ENCODE data around the gene TANGO2. TPM values are rescaled to one million over a fixed set of nuclear protein-coding genes. Genes with fewer than 3 reads are reported as not detected.

Gene TANGO2
- total and polyA plus RNA-seq, 9 of the 15 experiments (the other 6 are each of a cell fraction or from before 2014, with no cell fraction given): 15.5 to 94.9 (median 70.1) TPM

DNA sequence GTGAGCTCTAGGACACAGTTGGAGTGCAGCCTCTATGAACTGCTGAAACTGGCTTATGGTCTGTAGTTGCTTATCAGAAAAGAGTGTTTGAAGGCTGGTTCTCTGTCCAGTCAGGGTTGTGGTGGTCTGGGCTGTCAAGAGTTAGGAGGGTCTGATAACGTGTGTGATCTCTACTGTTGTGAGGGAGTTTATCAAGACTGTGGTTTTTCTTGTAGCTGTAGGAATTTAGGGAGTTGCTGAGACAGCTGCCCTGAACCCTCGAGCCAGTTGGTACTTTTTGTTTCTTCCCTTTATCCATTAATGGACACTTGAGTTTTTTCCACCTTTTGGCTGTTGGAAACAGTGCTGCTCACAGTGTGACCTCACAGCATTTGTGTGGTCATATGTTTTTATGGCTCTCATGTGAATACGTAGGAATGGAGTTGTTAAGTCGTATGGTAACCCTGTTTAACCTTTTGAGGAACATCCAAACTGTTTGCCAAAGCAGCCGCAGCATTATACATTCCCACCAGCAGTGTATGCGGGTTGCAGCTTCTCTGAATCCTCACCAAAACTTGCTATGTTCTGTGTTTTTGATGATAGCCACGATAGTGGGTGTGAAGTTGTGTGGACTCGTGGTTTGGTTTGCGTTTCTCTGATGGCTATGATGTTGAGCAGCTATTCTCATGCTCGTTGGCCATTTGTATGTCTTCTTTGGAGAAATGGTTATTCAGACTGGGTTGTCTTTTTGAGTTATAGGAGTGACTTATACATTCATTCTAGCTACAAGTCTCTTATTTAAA is 38.3 kb downstream of the TANGO2 start (continued):
- TF ChIP-seq, protein P1, sequence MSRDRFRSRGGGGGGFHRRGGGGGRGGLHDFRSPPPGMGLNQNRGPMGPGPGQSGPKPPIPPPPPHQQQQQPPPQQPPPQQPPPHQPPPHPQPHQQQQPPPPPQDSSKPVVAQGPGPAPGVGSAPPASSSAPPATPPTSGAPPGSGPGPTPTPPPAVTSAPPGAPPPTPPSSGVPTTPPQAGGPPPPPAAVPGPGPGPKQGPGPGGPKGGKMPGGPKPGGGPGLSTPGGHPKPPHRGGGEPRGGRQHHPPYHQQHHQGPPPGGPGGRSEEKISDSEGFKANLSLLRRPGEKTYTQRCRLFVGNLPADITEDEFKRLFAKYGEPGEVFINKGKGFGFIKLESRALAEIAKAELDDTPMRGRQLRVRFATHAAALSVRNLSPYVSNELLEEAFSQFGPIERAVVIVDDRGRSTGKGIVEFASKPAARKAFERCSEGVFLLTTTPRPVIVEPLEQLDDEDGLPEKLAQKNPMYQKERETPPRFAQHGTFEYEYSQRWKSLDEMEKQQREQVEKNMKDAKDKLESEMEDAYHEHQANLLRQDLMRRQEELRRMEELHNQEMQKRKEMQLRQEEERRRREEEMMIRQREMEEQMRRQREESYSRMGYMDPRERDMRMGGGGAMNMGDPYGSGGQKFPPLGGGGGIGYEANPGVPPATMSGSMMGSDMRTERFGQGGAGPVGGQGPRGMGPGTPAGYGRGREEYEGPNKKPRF (IDR thresholded peaks at IDR 0.05; ENCODE audit: low read depth, low read length): no peak
- TF ChIP-seq ZNF324 (CRISPR knock-in tag; IDR thresholded peaks at IDR 0.05) (no peak; the same call in 1 of the 2 replicates), SMARCA5 (IDR thresholded peaks at IDR 0.05) (peak; percentile 67), ZC3H8 (IDR thresholded peaks at IDR 0.05) (no peak; the same call in 1 of the 2 replicates), HMGN3 (IDR thresholded peaks at IDR 0.05; ENCODE audit: borderline replicate concordance, extremely low read depth, insufficient read length, low read depth, low read length) (no peak), ZBTB1 (CRISPR knock-in tag; IDR thresholded peaks at IDR 0.05; ENCODE audit: borderline replicate concordance, low read depth) (no peak), PCBP1 (IDR thresholded peaks at IDR 0.05; ENCODE audit: low read depth, low read length, poor library complexity, severe bottlenecking) (no peak), HSF4 (CRISPR knock-in tag; IDR thresholded peaks at IDR 0.05; ENCODE audit: borderline replicate concordance) (peak; percentile 81; the same call in 1 of the 2 replicates), KLF10 (CRISPR knock-in tag; IDR thresholded peaks at IDR 0.05) (0 out of 2 replicates have a peak, but pooled peaks have one; percentile 31), JUN (IDR thresholded peaks at IDR 0.05; ENCODE audit: borderline replicate concordance, low read depth, low read length) (peak; percentile 27; the same call in 1 of the 2 replicates), JUN (CRISPR knock-in tag; IDR thresholded peaks at IDR 0.05; ENCODE audit: borderline replicate concordance) (no peak)
- TF ChIP-seq, protein P2, sequence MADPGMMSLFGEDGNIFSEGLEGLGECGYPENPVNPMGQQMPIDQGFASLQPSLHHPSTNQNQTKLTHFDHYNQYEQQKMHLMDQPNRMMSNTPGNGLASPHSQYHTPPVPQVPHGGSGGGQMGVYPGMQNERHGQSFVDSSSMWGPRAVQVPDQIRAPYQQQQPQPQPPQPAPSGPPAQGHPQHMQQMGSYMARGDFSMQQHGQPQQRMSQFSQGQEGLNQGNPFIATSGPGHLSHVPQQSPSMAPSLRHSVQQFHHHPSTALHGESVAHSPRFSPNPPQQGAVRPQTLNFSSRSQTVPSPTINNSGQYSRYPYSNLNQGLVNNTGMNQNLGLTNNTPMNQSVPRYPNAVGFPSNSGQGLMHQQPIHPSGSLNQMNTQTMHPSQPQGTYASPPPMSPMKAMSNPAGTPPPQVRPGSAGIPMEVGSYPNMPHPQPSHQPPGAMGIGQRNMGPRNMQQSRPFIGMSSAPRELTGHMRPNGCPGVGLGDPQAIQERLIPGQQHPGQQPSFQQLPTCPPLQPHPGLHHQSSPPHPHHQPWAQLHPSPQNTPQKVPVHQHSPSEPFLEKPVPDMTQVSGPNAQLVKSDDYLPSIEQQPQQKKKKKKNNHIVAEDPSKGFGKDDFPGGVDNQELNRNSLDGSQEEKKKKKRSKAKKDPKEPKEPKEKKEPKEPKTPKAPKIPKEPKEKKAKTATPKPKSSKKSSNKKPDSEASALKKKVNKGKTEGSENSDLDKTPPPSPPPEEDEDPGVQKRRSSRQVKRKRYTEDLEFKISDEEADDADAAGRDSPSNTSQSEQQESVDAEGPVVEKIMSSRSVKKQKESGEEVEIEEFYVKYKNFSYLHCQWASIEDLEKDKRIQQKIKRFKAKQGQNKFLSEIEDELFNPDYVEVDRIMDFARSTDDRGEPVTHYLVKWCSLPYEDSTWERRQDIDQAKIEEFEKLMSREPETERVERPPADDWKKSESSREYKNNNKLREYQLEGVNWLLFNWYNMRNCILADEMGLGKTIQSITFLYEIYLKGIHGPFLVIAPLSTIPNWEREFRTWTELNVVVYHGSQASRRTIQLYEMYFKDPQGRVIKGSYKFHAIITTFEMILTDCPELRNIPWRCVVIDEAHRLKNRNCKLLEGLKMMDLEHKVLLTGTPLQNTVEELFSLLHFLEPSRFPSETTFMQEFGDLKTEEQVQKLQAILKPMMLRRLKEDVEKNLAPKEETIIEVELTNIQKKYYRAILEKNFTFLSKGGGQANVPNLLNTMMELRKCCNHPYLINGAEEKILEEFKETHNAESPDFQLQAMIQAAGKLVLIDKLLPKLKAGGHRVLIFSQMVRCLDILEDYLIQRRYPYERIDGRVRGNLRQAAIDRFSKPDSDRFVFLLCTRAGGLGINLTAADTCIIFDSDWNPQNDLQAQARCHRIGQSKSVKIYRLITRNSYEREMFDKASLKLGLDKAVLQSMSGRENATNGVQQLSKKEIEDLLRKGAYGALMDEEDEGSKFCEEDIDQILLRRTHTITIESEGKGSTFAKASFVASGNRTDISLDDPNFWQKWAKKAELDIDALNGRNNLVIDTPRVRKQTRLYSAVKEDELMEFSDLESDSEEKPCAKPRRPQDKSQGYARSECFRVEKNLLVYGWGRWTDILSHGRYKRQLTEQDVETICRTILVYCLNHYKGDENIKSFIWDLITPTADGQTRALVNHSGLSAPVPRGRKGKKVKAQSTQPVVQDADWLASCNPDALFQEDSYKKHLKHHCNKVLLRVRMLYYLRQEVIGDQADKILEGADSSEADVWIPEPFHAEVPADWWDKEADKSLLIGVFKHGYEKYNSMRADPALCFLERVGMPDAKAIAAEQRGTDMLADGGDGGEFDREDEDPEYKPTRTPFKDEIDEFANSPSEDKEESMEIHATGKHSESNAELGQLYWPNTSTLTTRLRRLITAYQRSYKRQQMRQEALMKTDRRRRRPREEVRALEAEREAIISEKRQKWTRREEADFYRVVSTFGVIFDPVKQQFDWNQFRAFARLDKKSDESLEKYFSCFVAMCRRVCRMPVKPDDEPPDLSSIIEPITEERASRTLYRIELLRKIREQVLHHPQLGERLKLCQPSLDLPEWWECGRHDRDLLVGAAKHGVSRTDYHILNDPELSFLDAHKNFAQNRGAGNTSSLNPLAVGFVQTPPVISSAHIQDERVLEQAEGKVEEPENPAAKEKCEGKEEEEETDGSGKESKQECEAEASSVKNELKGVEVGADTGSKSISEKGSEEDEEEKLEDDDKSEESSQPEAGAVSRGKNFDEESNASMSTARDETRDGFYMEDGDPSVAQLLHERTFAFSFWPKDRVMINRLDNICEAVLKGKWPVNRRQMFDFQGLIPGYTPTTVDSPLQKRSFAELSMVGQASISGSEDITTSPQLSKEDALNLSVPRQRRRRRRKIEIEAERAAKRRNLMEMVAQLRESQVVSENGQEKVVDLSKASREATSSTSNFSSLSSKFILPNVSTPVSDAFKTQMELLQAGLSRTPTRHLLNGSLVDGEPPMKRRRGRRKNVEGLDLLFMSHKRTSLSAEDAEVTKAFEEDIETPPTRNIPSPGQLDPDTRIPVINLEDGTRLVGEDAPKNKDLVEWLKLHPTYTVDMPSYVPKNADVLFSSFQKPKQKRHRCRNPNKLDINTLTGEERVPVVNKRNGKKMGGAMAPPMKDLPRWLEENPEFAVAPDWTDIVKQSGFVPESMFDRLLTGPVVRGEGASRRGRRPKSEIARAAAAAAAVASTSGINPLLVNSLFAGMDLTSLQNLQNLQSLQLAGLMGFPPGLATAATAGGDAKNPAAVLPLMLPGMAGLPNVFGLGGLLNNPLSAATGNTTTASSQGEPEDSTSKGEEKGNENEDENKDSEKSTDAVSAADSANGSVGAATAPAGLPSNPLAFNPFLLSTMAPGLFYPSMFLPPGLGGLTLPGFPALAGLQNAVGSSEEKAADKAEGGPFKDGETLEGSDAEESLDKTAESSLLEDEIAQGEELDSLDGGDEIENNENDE (IDR thresholded peaks at IDR 0.05; ENCODE audit: low read depth, low read length): peak; percentile 83
- TF ChIP-seq, protein P3, sequence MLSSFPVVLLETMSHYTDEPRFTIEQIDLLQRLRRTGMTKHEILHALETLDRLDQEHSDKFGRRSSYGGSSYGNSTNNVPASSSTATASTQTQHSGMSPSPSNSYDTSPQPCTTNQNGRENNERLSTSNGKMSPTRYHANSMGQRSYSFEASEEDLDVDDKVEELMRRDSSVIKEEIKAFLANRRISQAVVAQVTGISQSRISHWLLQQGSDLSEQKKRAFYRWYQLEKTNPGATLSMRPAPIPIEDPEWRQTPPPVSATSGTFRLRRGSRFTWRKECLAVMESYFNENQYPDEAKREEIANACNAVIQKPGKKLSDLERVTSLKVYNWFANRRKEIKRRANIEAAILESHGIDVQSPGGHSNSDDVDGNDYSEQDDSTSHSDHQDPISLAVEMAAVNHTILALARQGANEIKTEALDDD (IDR thresholded peaks at IDR 0.05): peak; percentile 91

All from K562 (cell line).